ENCODE data around the gene TSSK3. TPM values are rescaled to one million over a fixed set of nuclear protein-coding genes. Genes with fewer than 3 reads are reported as not detected.

TSSK3 gene
- total RNA-seq, 1 experiment from 2014 or later: 2.6 TPM

DNA sequence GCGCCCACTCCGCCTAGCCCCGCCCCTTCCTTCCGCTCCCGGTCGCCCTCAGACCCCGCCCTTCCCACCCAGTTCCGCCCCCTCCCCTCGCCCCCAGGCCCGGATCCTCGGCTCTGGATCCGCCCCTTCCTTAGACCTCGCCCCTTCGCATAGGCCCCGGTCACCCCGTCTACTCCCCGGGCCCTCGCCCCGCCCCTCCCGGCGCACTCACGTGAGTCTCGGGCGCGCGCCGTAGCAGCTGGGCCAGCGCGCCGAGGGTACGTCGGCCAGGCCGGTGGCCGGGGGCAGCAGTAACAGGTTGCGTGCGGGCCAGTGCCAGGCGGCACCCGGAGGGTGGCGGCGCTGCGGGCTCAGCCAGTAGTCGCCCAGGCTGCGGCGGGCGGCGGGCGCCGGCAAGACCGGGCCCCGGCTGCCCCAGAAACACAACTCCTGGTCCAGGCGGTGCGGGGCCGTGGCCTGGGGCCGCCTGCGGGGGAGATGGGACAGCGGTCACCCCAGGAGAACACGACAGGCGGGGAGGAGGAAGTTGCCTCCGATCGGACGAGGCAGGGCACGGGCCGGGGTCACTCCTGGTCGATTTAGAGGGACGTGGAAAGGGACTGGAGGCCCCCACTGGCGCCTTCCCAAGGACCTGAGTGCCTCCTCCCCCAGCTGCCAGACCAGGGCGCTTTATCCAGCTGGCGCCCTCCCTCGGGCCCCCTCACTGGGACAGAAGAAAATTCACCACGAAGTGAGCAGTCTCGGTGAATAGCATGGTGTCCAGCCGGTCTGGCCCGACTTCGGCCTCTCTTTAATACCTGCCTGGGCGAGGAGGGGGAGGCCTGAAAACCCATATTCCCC lies 10.7 kb upstream of the TSSK3 start:
- Histone ChIP-seq H3K4me3 (ENCODE audit: low read depth, low read length) (peak overlapping the region; percentile 59), H3K27me3 (replicated peaks; ENCODE audit: control insufficient read depth, insufficient read depth, low read length) (no peaks in the 10 kb centered on the region), H3K4me1 (peaks cover 4% of the 10 kb centered on the region; the same call in 1 of the 2 replicates), H3K9me3 (no peaks in the 10 kb centered on the region), H3K36me3 (ENCODE audit: control insufficient read depth, insufficient read depth, low read length) (no peaks in the 10 kb centered on the region; the same call in 1 of the 2 replicates)
- BruUV-seq (replicated peaks): no TSS peak
- TF ChIP-seq, protein P1, sequence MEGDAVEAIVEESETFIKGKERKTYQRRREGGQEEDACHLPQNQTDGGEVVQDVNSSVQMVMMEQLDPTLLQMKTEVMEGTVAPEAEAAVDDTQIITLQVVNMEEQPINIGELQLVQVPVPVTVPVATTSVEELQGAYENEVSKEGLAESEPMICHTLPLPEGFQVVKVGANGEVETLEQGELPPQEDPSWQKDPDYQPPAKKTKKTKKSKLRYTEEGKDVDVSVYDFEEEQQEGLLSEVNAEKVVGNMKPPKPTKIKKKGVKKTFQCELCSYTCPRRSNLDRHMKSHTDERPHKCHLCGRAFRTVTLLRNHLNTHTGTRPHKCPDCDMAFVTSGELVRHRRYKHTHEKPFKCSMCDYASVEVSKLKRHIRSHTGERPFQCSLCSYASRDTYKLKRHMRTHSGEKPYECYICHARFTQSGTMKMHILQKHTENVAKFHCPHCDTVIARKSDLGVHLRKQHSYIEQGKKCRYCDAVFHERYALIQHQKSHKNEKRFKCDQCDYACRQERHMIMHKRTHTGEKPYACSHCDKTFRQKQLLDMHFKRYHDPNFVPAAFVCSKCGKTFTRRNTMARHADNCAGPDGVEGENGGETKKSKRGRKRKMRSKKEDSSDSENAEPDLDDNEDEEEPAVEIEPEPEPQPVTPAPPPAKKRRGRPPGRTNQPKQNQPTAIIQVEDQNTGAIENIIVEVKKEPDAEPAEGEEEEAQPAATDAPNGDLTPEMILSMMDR (IDR thresholded peaks at IDR 0.05; ENCODE audit: insufficient read depth in 1 of 2, low read depth in 1 of 2, low read length in 1 of 2, severe bottlenecking in 1 of 2, unreplicated experiment in 1 of 2): peak in 1 of 2 experiments; percentile 18
- ChIA-PET POLR2A (interaction anchor here (1.0 to 2.6 kb wide), 2 partner anchors 16 to 43 kb away, joined by 5 to 17 read pairs; partner anchors contain the start of genes BSDC1 and MARCKSL1), CTCF (interaction anchor here (0.5 to 2.1 kb wide), 8 partner anchors 43 to 714 kb away, joined by 3 to 10 read pairs (median 4); partner anchors contain the start of genes BSDC1, HDAC1 and RBBP4)
- peaks cover 16% of the 10 kb centered on the region for H3K4me1 Mint-ChIP-seq (ENCODE audit: low read depth, unreplicated experiment)
- peak overlapping the region; percentile 75 for H3K4me3 Mint-ChIP-seq (ENCODE audit: unreplicated experiment)
- H3K27me3 Mint-ChIP-seq (ENCODE audit: insufficient read depth, unreplicated experiment): no peaks in the 10 kb centered on the region
- intact Hi-C loops (cut with micrococcal nuclease; ENCODE audit: unreplicated experiment): loop anchor here (5.0 kb wide), 1 partner anchor 134 kb away; no protein-coding TSS in a partner anchor
- no peak overlapping the region for H3K27ac Mint-ChIP-seq (ENCODE audit: unreplicated experiment)
- peak; percentile 93 to 94 for DNase-seq
- H3K36me3 Mint-ChIP-seq (ENCODE audit: insufficient read depth, unreplicated experiment): peaks cover 8% of the 10 kb centered on the region
- H3K9me3 Mint-ChIP-seq (ENCODE audit: unreplicated experiment): no peaks in the 10 kb centered on the region

- CTCF ChIA-PET: interaction anchor here (2.1 kb wide), 1 partner anchor 136 kb away, joined by 10 read pairs; no protein-coding TSS in a partner anchor
- no peaks in the 10 kb centered on the region; the same call in 1 of the 2 replicates for H3K36me3 ChIP-seq (ENCODE audit: control insufficient read depth, insufficient read depth, low read length)
- no peak for DNase-seq
- Mint-ChIP-seq H3K9me3 (ENCODE audit: unreplicated experiment) (no peaks in the 10 kb centered on the region), H3K4me3 (ENCODE audit: unreplicated experiment) (peak overlapping the region; percentile 75), H3K4me1 (ENCODE audit: low read depth, unreplicated experiment) (peaks cover 13% of the 10 kb centered on the region), H3K27ac (ENCODE audit: unreplicated experiment) (no peak overlapping the region), H3K27me3 (ENCODE audit: insufficient read depth, unreplicated experiment) (no peaks in the 10 kb centered on the region), H3K36me3 (ENCODE audit: insufficient read depth, unreplicated experiment) (peaks cover 8% of the 10 kb centered on the region)
- BruUV-seq (replicated peaks): TSS peak; percentile 39
- H3K9me3 ChIP-seq: no peaks in the 10 kb centered on the region
- intact Hi-C loops (cut with micrococcal nuclease; ENCODE audit: unreplicated experiment): loop anchor here (5.0 kb wide), 1 partner anchor 135 kb away; no protein-coding TSS in a partner anchor
- peak overlapping the region; percentile 59 for H3K4me3 ChIP-seq (ENCODE audit: low read depth, low read length)
- H3K4me1 ChIP-seq: peaks cover 4% of the 10 kb centered on the region; the same call in 1 of the 2 replicates
- POLR2A ChIA-PET: interaction anchor here (1.0 to 2.6 kb wide), 2 partner anchors 16 to 42 kb away, joined by 5 to 17 read pairs; partner anchors contain the start of genes BSDC1 and MARCKSL1
- no peaks in the 10 kb centered on the region for H3K27me3 ChIP-seq (replicated peaks; ENCODE audit: control insufficient read depth, insufficient read depth, low read length)
- TF ChIP-seq, protein P1 (IDR thresholded peaks at IDR 0.05; ENCODE audit: insufficient read depth in 1 of 2, low read depth in 1 of 2, low read length in 1 of 2, severe bottlenecking in 1 of 2, unreplicated experiment in 1 of 2): no peak
Observed at GRCh38 chr1:32352239-32352745, 10.0 kb upstream of the TSSK3 start.

- H3K27ac Mint-ChIP-seq (ENCODE audit: unreplicated experiment): peak overlapping the region; percentile 60
- peaks cover 8% of the 10 kb centered on the region for H3K36me3 Mint-ChIP-seq (ENCODE audit: insufficient read depth, unreplicated experiment)
- H3K9me3 Mint-ChIP-seq (ENCODE audit: unreplicated experiment): no peaks in the 10 kb centered on the region
- Histone ChIP-seq H3K9me3 (no peaks in the 10 kb centered on the region), H3K36me3 (ENCODE audit: control insufficient read depth, insufficient read depth, low read length) (no peaks in the 10 kb centered on the region; the same call in 1 of the 2 replicates), H3K4me3 (ENCODE audit: low read depth, low read length) (no peak overlapping the region; the same call in 1 of the 2 replicates), H3K27me3 (replicated peaks; ENCODE audit: control insufficient read depth, insufficient read depth, low read length) (no peaks in the 10 kb centered on the region), H3K4me1 (peaks cover 9% of the 10 kb centered on the region)
- peaks cover 13% of the 10 kb centered on the region for H3K4me1 Mint-ChIP-seq (ENCODE audit: low read depth, unreplicated experiment)
- peak overlapping the region; percentile 75 for H3K4me3 Mint-ChIP-seq (ENCODE audit: unreplicated experiment)
- BruUV-seq (replicated peaks): no TSS peak
- intact Hi-C loops (cut with micrococcal nuclease; ENCODE audit: unreplicated experiment): loop anchor here (5.0 kb wide), 1 partner anchor 136 kb away; no protein-coding TSS in a partner anchor
- no peak for DNase-seq
- H3K27me3 Mint-ChIP-seq (ENCODE audit: insufficient read depth, unreplicated experiment): no peaks in the 10 kb centered on the region
- ChIA-PET POLR2A (interaction anchor here (2.6 kb wide), 1 partner anchor 17 kb away, joined by 17 read pairs; the partner anchor contains the start of gene MARCKSL1), CTCF (no interaction called here)
- TF ChIP-seq, protein P1 (IDR thresholded peaks at IDR 0.05; ENCODE audit: insufficient read depth in 1 of 2, low read depth in 1 of 2, low read length in 1 of 2, severe bottlenecking in 1 of 2, unreplicated experiment in 1 of 2): no peak
Observed at GRCh38 chr1:32352831-32353383, 9.4 kb upstream of the TSSK3 start.
